NB4 (cell line): ENCODE measurements around the gene PTRH1.

Experiments used
- CTCF ChIP-seq: IDR thresholded peaks from one replicate; pipeline ENCODE4 v1.5.1; 2012; ENCODE audit warnings: low read depth, low read length
- MAX ChIP-seq: IDR thresholded peaks from 2 replicates; pipeline ENCODE4 v1.6.1; 2011; ENCODE audit warnings: low read depth, low read length
- POLR2A ChIP-seq: IDR thresholded peaks from 2 replicates; pipeline ENCODE4 v1.6.1; 2011; ENCODE audit warnings: mild to moderate bottlenecking; ENCODE audit not compliant: insufficient read length; ENCODE audit errors: extremely low read depth

- TF ChIP-seq CTCF, result no peak
- TF ChIP-seq MAX, result no peak
- TF ChIP-seq POLR2A, result no peak
Measured at GRCh38 chr9:127706836-127707241, 8.6 kb downstream of the PTRH1 start, which contains the start of gene CFAP157.
